GM12878 (cell line): Measurements from ENCODE around the gene MORC1. TPM values are rescaled to one million over a fixed set of nuclear protein-coding genes. Genes with fewer than 3 reads are reported as not detected.

Experiments used
- ATAC-seq: fragments of 200-7000 bp; cut with Tn5 transposase; 3 replicates; pipeline ENCODE4 v1.9.1; 2020; ENCODE audit warnings: mild to moderate bottlenecking, moderate library complexity
- BruUV-seq: library from RNA; stranded (reverse); fragments of 400-500 nt; replicated peaks from 2 replicates; lab custom pipeline; 2021; lab: Mats Ljungman, UMichigan
- CTCF ChIA-PET: fragments of 300-600 bp; sonication (Branson Sonifier 250); formaldehyde crosslinking; extraction: SDS; loops from one replicate; lab custom pipeline; 2021; ENCODE audit warnings: inconsistent platforms; lab: Yijun Ruan, JAX
- POLR2A ChIA-PET: fragments of 350-600 bp; formaldehyde crosslinking; extraction: SDS; loops from one replicate; lab custom pipeline; 2021; ENCODE audit warnings: inconsistent platforms; lab: Charles Lee
- RAD21 ChIA-PET: fragments of 300-600 bp; sonication (Branson Sonifier 250); formaldehyde crosslinking; loops from one replicate; lab custom pipeline; 2023; ENCODE audit warnings: antibody characterized with exemption; ENCODE audit not compliant: unreplicated experiment; lab: Charles Lee
- SMC1A ChIA-PET: fragments of 300-600 bp; sonication (Branson Sonifier 250); formaldehyde crosslinking; loops from one replicate; lab custom pipeline; 2023; ENCODE audit not compliant: unreplicated experiment, uncharacterized antibody; lab: Charles Lee
- DNase-seq: peaks from one replicate; pipeline ENCODE4 v3.0.0-alpha.2; 2011; ENCODE audit warnings: low read depth, low spot score
- FAIRE-seq: peaks from 3 replicates; lab custom pipeline; 2011; peaks lifted over from hg19 to GRCh38; lab: Jason Lieb, UNC
- H2AFZ ChIP-seq: 2 replicates; pipeline ENCODE4 v1.6.0; 2011; ENCODE audit warnings: low read depth, low read length, control low read depth; ENCODE audit not compliant: control insufficient read depth
- H3K27ac ChIP-seq: 2 replicates; pipeline ENCODE4 v1.5.1; 2011; ENCODE audit warnings: control low read depth; ENCODE audit not compliant: control insufficient read depth, insufficient read depth
- H3K27me3 ChIP-seq, 2 experiments: replicated peaks in 1 of 2; 2 replicates each; pipeline versions ENCODE4 v1.6.0 to v1.6.1; 2011; ENCODE audit warnings: low read length in 1 of 2; ENCODE audit not compliant: control insufficient read depth in 2 of 2, insufficient read depth in 2 of 2
- H3K36me3 ChIP-seq, 2 experiments: 2 replicates each; pipeline ENCODE4 v1.5.1; 2011; ENCODE audit warnings: low read length in 1 of 2; ENCODE audit not compliant: control insufficient read depth in 2 of 2, insufficient read depth in 2 of 2
- H3K4me1 ChIP-seq: 2 replicates; pipeline ENCODE4 v1.6.1; 2011; ENCODE audit warnings: mild to moderate bottlenecking, low read length, moderate library complexity, mixed read lengths; ENCODE audit not compliant: control insufficient read depth, insufficient read depth
- H3K4me2 ChIP-seq: 2 replicates; pipeline ENCODE4 v1.6.0; 2011; ENCODE audit warnings: control low read depth; ENCODE audit not compliant: control insufficient read depth, insufficient read depth
- H3K4me3 ChIP-seq: fragments of 200-600 bp; sonication (generic); 2 replicates; pipeline ENCODE4 v1.5.1; 2016
- H3K79me2 ChIP-seq: 2 replicates; pipeline ENCODE4 v1.6.0; 2011; ENCODE audit warnings: low read length; ENCODE audit not compliant: control insufficient read depth, insufficient read depth
- H3K9ac ChIP-seq: 2 replicates; pipeline ENCODE4 v1.8.0; 2011; ENCODE audit warnings: low read length, control low read depth, mixed read lengths; ENCODE audit not compliant: control insufficient read depth, insufficient read depth
- H3K9me3 ChIP-seq: replicated peaks from 3 replicates; pipeline ENCODE4 v1.5.1; 2011; ENCODE audit warnings: mild to moderate bottlenecking, low read length; ENCODE audit not compliant: control insufficient read depth, insufficient read depth
- H4K20me1 ChIP-seq: 2 replicates; pipeline ENCODE4 v1.6.0; 2011; ENCODE audit not compliant: control insufficient read depth, insufficient read depth
- BCL11A ChIP-seq: IDR thresholded peaks from 2 replicates; pipeline ENCODE4 v1.6.1; 2011; ENCODE audit warnings: low read depth, low read length
- BCL3 ChIP-seq: IDR thresholded peaks from 2 replicates; pipeline ENCODE4 v1.6.1; 2011; ENCODE audit warnings: borderline replicate concordance, low read depth, mild to moderate bottlenecking, moderate library complexity, low read length; ENCODE audit not compliant: insufficient read depth, poor library complexity, severe bottlenecking
- E2F8 ChIP-seq: fragments of 450-650 bp; IDR thresholded peaks from 2 replicates; pipeline ENCODE4 v1.6.1; 2018; ENCODE audit warnings: mild to moderate bottlenecking, low read depth, moderate library complexity; ENCODE audit not compliant: partially characterized antibody
- FOXK2 ChIP-seq: fragments of 450-650 bp; IDR thresholded peaks from 2 replicates; pipeline ENCODE4 v1.6.1; 2017; ENCODE audit warnings: mild to moderate bottlenecking, moderate library complexity
- NFYB ChIP-seq: IDR thresholded peaks from 2 replicates; pipeline ENCODE4 v1.6.1; 2011; ENCODE audit warnings: low read depth, mild to moderate bottlenecking, low read length, improper control_type of control experiment, moderate library complexity; ENCODE audit not compliant: insufficient read depth
- RCOR1 ChIP-seq: conservative IDR thresholded peaks from 2 replicates; pipeline ENCODE4 v1.6.1; 2012; ENCODE audit warnings: low read depth, low read length, improper control_type of control experiment
- SIN3A ChIP-seq: IDR thresholded peaks from 2 replicates; pipeline ENCODE4 v1.6.1; 2012; ENCODE audit warnings: low read depth, low read length, improper control_type of control experiment
- YBX1 ChIP-seq: fragments of 450-650 bp; IDR thresholded peaks from 2 replicates; pipeline ENCODE4 v1.6.1; 2016; ENCODE audit warnings: antibody characterized with exemption
- WGBS: methylation state at CpG from one replicate; pipeline ENCODE4 v1.1.6; 2016; ENCODE audit warnings: low lambda C conversion rate; ENCODE audit not compliant: insufficient replicate concordance, insufficient coverage; ENCODE audit errors: missing lambda C conversion rate; 5-methylcytosine and 5-hydroxymethylcytosine counted together
- in situ Hi-C: fragments of 300-500 bp; cut with MboI; formaldehyde crosslinking; loops from 9 replicates; pipeline ENCODE4 v1.14.3; 2018; ENCODE audit warnings: mixed read lengths
- intact Hi-C: fragments of 100-400 bp; cut with micrococcal nuclease; formaldehyde crosslinking; loops from one replicate; pipeline ENCODE4 v1.14.2; 2022; ENCODE audit not compliant: unreplicated experiment
- polyA plus RNA-seq, 11 experiments: library from polyadenylated mRNA; depleted of rRNA in 4 of 11; unstranded in 6 of 11; stranded (reverse) in 5 of 11; fragments of >200 nt; fragmentation: Nextera tagmentation in 4 of 11; fragmentation: Illumina TruSeq in 1 of 11; extraction: Ambion mirVana in 4 of 11; extraction: Trizol in 1 of 11; gene quantifications; 1 replicate in 1 of 11; 2 replicates in 10 of 11; pipeline versions ENCODE4 v1.2.1 to v1.2.3, GENCODE V29; 2011 to 2016; ENCODE audit warnings: inconsistent platforms in 2 of 11, missing spikeins in 2 of 11, low read depth in 1 of 11
- total RNA-seq, 4 experiments: library from RNA; depleted of rRNA in 3 of 4; stranded (reverse); fragments of >200 nt in 3 of 4; fragmentation: Illumina TruSeq in 1 of 4; extraction: Trizol in 1 of 4; gene quantifications; 2 replicates each; pipeline versions ENCODE4 v1.2.1 to v1.2.3, GENCODE V29; 2013 to 2021

Gene MORC1
- total and polyA plus RNA-seq, 10 of the 15 experiments (the other 5 are each of a cell fraction or from before 2014, with no cell fraction given) = 0.18 TPM; not detected in 9

GRCh38 chr3:109154979-109155378 is 37.0 kb upstream of the MORC1 start:
- intact Hi-C loops (no loop called here), in situ Hi-C loops (no loop called here)
- H2AFZ ChIP-seq = no peak overlapping the region
- no peaks in the 10 kb centered on the region for H4K20me1 ChIP-seq
- TF ChIP-seq NFYB (no peak), YBX1 (no peak), RCOR1 (no peak), SIN3A (no peak), FOXK2 (no peak), E2F8 (no peak), BCL3 (no peak), BCL11A (no peak)
- no peak overlapping the region for H3K4me2 ChIP-seq
- H3K27me3 ChIP-seq = no peaks in the 10 kb centered on the region
- SMC1A ChIA-PET = no interaction called here
- POLR2A ChIA-PET = no interaction called here
- BruUV-seq = no TSS peak
- no peak overlapping the region for H3K9ac ChIP-seq
- CTCF ChIA-PET = no interaction called here
- ATAC-seq = no peak
- no peaks in the 10 kb centered on the region for H3K9me3 ChIP-seq
- H3K4me1 ChIP-seq = no peaks in the 10 kb centered on the region
- RAD21 ChIA-PET = no interaction called here
- no peak for FAIRE-seq
- no peaks in the 10 kb centered on the region for H3K79me2 ChIP-seq
- H3K27ac ChIP-seq = no peak overlapping the region
- no peak overlapping the region for H3K4me3 ChIP-seq
- WGBS = 19% methylated on average over 2 of the region's 2 CpGs
- no peaks in the 10 kb centered on the region for H3K36me3 ChIP-seq
- DNase-seq = no peak
